Astrocyte (in vitro differentiated cells and primary cell): Measurements from ENCODE around the gene FXYD5.

Experiments used
- EZH2 ChIP-seq: IDR thresholded peaks from 2 replicates; pipeline ENCODE4 v1.6.1; 2012; ENCODE audit warnings: mild to moderate bottlenecking, low read length, inconsistent platforms; ENCODE audit not compliant: insufficient read depth
- TF ChIP-seq, protein P1 (sequence below): IDR thresholded peaks from 2 replicates; pipeline ENCODE4 v1.5.1; 2011; ENCODE audit warnings: low read depth, mild to moderate bottlenecking, inconsistent platforms, low read length, moderate library complexity; ENCODE audit not compliant: insufficient read depth

DNA sequence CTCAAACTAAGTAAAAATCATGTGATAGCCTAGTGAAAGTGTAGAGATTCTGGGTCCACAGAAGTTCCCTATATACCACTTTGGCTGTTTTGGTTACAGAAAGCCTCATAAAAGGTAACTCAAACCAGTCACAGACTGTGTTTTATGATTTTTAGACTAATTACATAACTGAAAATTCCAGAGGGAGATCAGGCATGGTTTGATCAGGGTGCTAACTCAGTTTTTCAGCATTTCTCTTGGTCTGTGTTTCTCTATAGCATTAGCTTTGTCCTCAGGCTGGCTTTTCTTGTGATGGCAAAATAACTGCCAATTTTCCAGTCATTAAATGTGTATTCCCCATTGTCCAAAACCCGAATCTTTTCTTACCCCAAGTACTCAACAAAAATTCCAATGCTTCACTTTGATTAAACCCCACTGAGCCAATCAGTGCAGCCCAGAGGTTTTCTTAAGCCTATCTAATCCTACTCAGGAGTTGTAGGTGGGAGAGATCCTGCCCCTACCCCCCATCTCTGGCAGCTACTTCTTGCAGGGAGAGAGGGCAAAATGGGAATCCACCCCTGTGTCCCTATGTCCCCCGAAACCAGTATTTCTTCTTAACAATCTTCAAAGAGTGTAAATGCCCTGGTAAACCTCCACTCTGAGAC, 47.5 kb upstream of the FXYD5 start:
- TF ChIP-seq, protein P1, sequence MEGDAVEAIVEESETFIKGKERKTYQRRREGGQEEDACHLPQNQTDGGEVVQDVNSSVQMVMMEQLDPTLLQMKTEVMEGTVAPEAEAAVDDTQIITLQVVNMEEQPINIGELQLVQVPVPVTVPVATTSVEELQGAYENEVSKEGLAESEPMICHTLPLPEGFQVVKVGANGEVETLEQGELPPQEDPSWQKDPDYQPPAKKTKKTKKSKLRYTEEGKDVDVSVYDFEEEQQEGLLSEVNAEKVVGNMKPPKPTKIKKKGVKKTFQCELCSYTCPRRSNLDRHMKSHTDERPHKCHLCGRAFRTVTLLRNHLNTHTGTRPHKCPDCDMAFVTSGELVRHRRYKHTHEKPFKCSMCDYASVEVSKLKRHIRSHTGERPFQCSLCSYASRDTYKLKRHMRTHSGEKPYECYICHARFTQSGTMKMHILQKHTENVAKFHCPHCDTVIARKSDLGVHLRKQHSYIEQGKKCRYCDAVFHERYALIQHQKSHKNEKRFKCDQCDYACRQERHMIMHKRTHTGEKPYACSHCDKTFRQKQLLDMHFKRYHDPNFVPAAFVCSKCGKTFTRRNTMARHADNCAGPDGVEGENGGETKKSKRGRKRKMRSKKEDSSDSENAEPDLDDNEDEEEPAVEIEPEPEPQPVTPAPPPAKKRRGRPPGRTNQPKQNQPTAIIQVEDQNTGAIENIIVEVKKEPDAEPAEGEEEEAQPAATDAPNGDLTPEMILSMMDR: no peak
- no peak for TF ChIP-seq EZH2
